ENCODE data around the gene VLDLR.
A peak's percentile ranks its signal among the peaks of the same experiment; 100 is the strongest.

- TF ChIP-seq POLR2A (IDR thresholded peaks at IDR 0.05): no peak
- peak in 1 of 6 experiments; percentile 13 for TF ChIP-seq CTCF (IDR thresholded peaks at IDR 0.05)
Measured at GRCh38 chr9:2600307-2600706, 21.3 kb upstream of the VLDLR start.

Measured in esophagus squamous epithelium (tissue), 4 donors.